Ascending aorta (tissue), 2 donors: ENCODE data around the gene PLXNA4. TPM values are rescaled to one million over a fixed set of nuclear protein-coding genes. Genes with fewer than 3 reads are reported as not detected.

Experiments
- DNase-seq, 2 donors: peaks; one replicate each; pipeline ENCODE4 v3.0.0-alpha.2; 2019; ENCODE audit warnings: low spot score in 2 of 2
- H3K27ac ChIP-seq, 2 donors: fragments of 200-600 bp; sonication (generic); one replicate each; pipeline ENCODE4 v1.5.1; 2016 to 2017; ENCODE audit warnings: mild to moderate bottlenecking in 1 of 2
- H3K27me3 ChIP-seq: fragments of 200-600 bp; sonication (generic); one replicate; pipeline ENCODE4 v1.5.1; 2017
- H3K36me3 ChIP-seq, 2 donors: fragments of 200-600 bp; sonication (generic); one replicate each; pipeline ENCODE4 v1.5.1; 2016
- H3K4me1 ChIP-seq, 2 donors: fragments of 200-600 bp; sonication (generic); one replicate each; pipeline ENCODE4 v1.5.1; 2016 to 2017; ENCODE audit warnings: mild to moderate bottlenecking in 1 of 2
- H3K4me3 ChIP-seq, 2 donors: fragments of 200-600 bp; sonication (generic); one replicate each; pipeline ENCODE4 v1.5.1; 2016 to 2017; ENCODE audit warnings: mild to moderate bottlenecking in 1 of 2
- H3K9me3 ChIP-seq, 2 donors: fragments of 200-600 bp; sonication (generic); one replicate each; pipeline ENCODE4 v1.5.1; 2016
- intact Hi-C: fragments of 100-400 bp; cut with DNase I; formaldehyde crosslinking; loops from one replicate; pipeline ENCODE4 v1.15.1; 2023
- total RNA-seq: library from RNA; depleted of rRNA; stranded (reverse); fragments of >200 nt; gene quantifications from one replicate; pipeline ENCODE4 v1.1.0, GENCODE V29; 2016
- TF ChIP-seq, protein P1 (sequence below), 3 experiments: fragments of 200-600 bp in 2 of 3; fragments of 450-650 bp in 1 of 3; sonication (generic) in 2 of 3; IDR thresholded peaks; one replicate each; pipeline ENCODE4 v1.5.1; 2016 to 2019; ENCODE audit warnings: antibody characterized with exemption in 3 of 3, mild to moderate bottlenecking in 1 of 3, moderate library complexity in 1 of 3

PLXNA4 gene
- total RNA-seq, 1 donor from 2014 or later = 27.1 TPM

DNA sequence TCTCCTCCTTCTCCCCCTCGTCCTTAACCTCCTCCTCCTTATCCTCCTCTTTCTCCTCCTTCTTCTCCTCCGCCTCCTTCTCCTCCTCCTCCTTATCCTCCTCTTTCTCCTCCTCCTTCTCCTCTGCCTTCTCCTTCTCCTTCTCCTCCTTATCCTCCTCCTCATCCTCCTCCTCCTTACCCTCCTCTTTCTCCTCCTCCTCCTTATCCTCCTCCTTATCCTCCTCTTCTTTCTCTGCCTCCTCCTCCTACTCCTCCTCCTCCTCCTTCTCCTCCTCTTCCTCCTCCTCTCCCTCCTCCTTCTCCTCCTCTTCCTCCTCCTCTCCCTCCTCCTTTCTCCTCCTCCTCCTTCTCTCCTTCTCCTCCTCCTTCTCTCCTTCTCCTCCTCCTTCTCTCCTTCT is 14.5 kb downstream of the PLXNA4 start:
- H3K27me3 ChIP-seq = no peaks in the 10 kb centered on the region
- TF ChIP-seq, protein P1, sequence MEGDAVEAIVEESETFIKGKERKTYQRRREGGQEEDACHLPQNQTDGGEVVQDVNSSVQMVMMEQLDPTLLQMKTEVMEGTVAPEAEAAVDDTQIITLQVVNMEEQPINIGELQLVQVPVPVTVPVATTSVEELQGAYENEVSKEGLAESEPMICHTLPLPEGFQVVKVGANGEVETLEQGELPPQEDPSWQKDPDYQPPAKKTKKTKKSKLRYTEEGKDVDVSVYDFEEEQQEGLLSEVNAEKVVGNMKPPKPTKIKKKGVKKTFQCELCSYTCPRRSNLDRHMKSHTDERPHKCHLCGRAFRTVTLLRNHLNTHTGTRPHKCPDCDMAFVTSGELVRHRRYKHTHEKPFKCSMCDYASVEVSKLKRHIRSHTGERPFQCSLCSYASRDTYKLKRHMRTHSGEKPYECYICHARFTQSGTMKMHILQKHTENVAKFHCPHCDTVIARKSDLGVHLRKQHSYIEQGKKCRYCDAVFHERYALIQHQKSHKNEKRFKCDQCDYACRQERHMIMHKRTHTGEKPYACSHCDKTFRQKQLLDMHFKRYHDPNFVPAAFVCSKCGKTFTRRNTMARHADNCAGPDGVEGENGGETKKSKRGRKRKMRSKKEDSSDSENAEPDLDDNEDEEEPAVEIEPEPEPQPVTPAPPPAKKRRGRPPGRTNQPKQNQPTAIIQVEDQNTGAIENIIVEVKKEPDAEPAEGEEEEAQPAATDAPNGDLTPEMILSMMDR (IDR thresholded peaks at IDR 0.05) = no peak
- intact Hi-C loops = no loop called here
- no peak for DNase-seq
- no peak overlapping the region for H3K27ac ChIP-seq
- no peaks in the 10 kb centered on the region for H3K4me1 ChIP-seq
- H3K9me3 ChIP-seq = no peaks in the 10 kb centered on the region
- H3K4me3 ChIP-seq = no peak overlapping the region
- H3K36me3 ChIP-seq = no peaks in the 10 kb centered on the region

DNA sequence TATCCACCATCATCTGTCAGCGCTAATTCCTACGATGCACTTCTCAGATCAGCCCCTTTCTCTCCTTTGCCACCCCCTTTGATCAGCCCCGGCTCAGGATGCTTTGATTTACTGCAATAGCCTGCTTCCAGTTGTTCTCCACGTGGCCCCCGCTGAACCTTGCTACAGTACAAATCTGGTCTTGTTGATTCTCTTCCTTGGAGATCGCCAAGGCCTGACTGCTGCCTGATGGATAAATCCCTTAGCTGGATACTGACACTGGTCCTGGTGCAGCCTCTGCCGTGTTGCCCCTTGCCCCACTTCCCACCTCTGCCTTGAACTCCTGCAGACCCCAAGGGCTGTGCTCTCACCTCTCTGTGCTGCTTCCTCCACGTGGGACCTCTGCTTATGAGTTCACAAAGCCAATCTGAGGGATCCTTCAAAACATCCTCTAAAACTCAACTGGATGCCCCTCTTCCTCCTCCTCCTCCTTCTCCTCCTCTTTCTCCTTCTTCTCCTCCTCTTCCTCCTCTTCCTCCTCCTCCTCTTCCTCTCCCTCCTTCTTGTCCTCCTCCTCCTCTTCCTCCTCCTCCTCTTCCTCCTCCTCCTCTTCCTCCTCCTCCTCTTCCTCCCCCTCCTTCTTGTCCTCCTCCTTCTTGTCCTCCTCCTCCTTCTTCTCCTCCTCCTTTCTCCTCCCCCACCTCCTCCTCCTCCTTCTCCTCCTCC is 15.3 kb downstream of the PLXNA4 start:
- TF ChIP-seq, protein P1 (IDR thresholded peaks at IDR 0.05) = no peak

DNA sequence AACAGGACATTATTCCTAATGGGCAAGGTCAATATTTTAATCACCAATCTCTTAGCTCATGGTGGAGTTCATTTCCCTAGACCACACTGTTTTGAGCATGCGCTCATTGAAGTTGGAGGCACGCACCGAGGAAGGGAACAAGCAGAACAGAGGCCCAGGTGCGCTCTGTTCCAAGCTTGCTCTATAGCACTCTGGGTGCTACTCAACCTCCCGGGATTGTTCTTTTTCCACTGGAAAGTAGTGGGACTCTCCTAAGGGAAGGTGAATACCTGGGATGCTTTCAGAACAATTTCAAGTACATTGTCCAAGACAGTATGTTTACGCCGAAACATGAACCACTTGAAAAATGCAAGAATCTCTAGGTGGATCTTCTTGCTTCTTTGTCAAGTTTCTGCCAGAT is 16.2 kb downstream of the PLXNA4 start:
- intact Hi-C loops = no loop called here
- TF ChIP-seq, protein P1 (IDR thresholded peaks at IDR 0.05) = no peak
- no peaks in the 10 kb centered on the region for H3K36me3 ChIP-seq

More for the DNA sequence above, 15.3 kb downstream of the PLXNA4 start:
- no peak for DNase-seq
- H3K9me3 ChIP-seq = no peaks in the 10 kb centered on the region
- H3K36me3 ChIP-seq = no peaks in the 10 kb centered on the region
- no peak overlapping the region for H3K27ac ChIP-seq
- no peaks in the 10 kb centered on the region for H3K27me3 ChIP-seq
- H3K4me3 ChIP-seq = no peak overlapping the region
- no peaks in the 10 kb centered on the region for H3K4me1 ChIP-seq
- intact Hi-C loops = no loop called here

DNA sequence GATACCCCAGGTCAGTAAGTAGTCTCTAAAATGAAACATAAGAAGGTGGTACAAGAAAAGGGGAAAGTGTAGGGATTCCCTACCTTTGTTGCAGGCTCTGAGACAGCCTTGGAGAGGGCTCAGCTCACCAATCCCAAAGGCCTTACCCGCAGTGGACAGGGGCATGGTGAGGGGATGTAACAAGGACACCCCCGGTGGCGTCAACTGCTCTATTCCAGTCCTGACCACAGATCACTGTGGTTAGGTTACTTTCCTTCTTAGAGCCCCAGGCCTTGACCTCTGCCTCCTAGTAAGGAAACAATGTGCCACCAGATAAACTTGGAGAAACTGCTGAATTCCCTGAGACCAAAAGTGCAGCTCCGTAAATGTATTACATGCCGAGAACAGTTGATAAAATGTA is 17.5 kb downstream of the PLXNA4 start:
- H3K36me3 ChIP-seq = peaks cover 0 to 7% of the 10 kb centered on the region in 2 donors
- no peaks in the 10 kb centered on the region for H3K9me3 ChIP-seq
- intact Hi-C loops = no loop called here
- H3K27me3 ChIP-seq = no peaks in the 10 kb centered on the region
- no peaks in the 10 kb centered on the region for H3K4me1 ChIP-seq
- no peak for DNase-seq
- TF ChIP-seq, protein P1 (IDR thresholded peaks at IDR 0.05) = no peak
- H3K27ac ChIP-seq = no peak overlapping the region
- no peak overlapping the region for H3K4me3 ChIP-seq

More for the DNA sequence above, 16.2 kb downstream of the PLXNA4 start:
- no peaks in the 10 kb centered on the region for H3K27me3 ChIP-seq
- DNase-seq = no peak
- no peaks in the 10 kb centered on the region for H3K4me1 ChIP-seq
- H3K9me3 ChIP-seq = no peaks in the 10 kb centered on the region
- H3K27ac ChIP-seq = no peak overlapping the region
- no peak overlapping the region for H3K4me3 ChIP-seq

DNA sequence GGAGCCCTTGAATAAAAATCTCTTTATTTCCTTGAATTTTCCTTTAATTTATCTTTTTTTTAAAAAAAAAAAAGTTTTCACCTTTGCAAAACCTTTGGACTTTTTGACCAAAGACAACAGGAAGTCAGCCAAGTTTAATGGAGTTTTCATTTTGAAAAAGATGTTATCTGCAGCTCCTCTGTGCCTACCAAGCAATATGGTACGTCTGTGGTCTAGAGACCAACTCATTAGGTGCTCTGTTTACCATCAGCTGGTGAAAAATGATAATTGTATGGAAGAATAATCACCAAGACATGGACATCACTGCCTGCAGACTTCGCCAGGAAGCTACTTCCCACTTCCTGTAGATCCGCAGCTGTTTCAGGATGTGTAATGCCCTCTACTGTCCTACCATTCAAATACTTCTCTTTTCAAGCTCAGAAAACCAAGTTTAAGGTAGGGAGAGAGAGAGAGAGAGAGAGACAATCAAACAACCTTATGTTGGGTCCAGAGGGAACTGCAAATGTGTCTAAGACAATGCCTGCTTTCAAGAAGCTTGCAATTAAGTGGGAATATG is 18.7 kb downstream of the PLXNA4 start:
- TF ChIP-seq, protein P1 (IDR thresholded peaks at IDR 0.05) = no peak
- intact Hi-C loops = no loop called here
- Histone ChIP-seq H3K9me3 (no peaks in the 10 kb centered on the region), H3K4me3 (no peak overlapping the region), H3K27me3 (no peaks in the 10 kb centered on the region), H3K4me1 (no peaks in the 10 kb centered on the region), H3K27ac (no peak overlapping the region), H3K36me3 (peaks cover 0 to 7% of the 10 kb centered on the region in 2 donors)
- DNase-seq = no peak
